Breast epithelium (tissue), 4 donors: Measurements from ENCODE around the gene NDUFB7. TPM values are rescaled to one million over a fixed set of nuclear protein-coding genes. Genes with fewer than 3 reads are reported as not detected.
A peak's percentile ranks its signal among the peaks of the same experiment; 100 is the strongest.
"Not testable (repeated sequence)": the region's sequence is repeated elsewhere in the genome, so short reads cannot be mapped to it uniquely, and the experiment has no call there.

ENCODE experiments used
- DNase-seq, 2 donors: peaks; one replicate each; pipeline ENCODE4 v3.0.0-alpha.2; 2019; ENCODE audit warnings: low spot score in 2 of 2
- H3K27ac ChIP-seq, 2 donors: fragments of 200-600 bp; sonication (generic) in 1 of 2; one replicate each; pipeline ENCODE4 v1.5.1; 2016 to 2019; ENCODE audit warnings: mild to moderate bottlenecking in 1 of 2
- H3K27me3 ChIP-seq, 2 donors: fragments of 200-600 bp; sonication (generic) in 1 of 2; one replicate each; pipeline versions ENCODE4 v1.5.1 to v1.6.0; 2017 to 2019; ENCODE audit warnings: control low read depth in 1 of 2, mild to moderate bottlenecking in 1 of 2
- H3K36me3 ChIP-seq: fragments of 200-600 bp; one replicate; pipeline ENCODE4 v1.5.1; 2019
- H3K4me1 ChIP-seq, 2 donors: fragments of 200-600 bp; sonication (generic); one replicate each; pipeline ENCODE4 v1.5.1; 2016 to 2019; ENCODE audit warnings: control low read depth in 1 of 2
- H3K4me3 ChIP-seq, 3 donors: fragments of 200-600 bp; sonication (generic); 1 replicate in 2 of 3; 2 replicates in 1 of 3; pipeline ENCODE4 v1.5.1; 2016 to 2019; ENCODE audit warnings: mild to moderate bottlenecking in 3 of 3, moderate library complexity in 2 of 3
- H3K9me3 ChIP-seq, 2 donors: fragments of 200-600 bp; sonication (generic) in 1 of 2; one replicate each; pipeline ENCODE4 v1.5.1; 2016 to 2019; ENCODE audit warnings: control low read depth in 1 of 2
- POLR2A ChIP-seq: fragments of 450-650 bp; IDR thresholded peaks from one replicate; pipeline ENCODE4 v1.6.1; 2016; ENCODE audit warnings: antibody characterized with exemption, mild to moderate bottlenecking, moderate library complexity
- POLR2AphosphoS5 ChIP-seq, 3 donors: sonication (generic); formaldehyde crosslinking; IDR thresholded peaks; one replicate each; pipeline ENCODE4 v1.6.1; 2017; ENCODE audit warnings: antibody characterized with exemption in 3 of 3
- intact Hi-C: fragments of 100-400 bp; cut with DNase I; formaldehyde crosslinking; loops from one replicate; pipeline ENCODE4 v1.15.1; 2023; ENCODE audit warnings: low total_unique reads
- total RNA-seq, 3 donors: library from RNA; depleted of rRNA; stranded (reverse); fragments of >200 nt; gene quantifications; one replicate each; pipeline ENCODE4 v1.1.0, GENCODE V29; 2016
- TF ChIP-seq, protein P1 (sequence below), 3 donors: fragments of 450-650 bp; IDR thresholded peaks; one replicate each; pipeline ENCODE4 v1.5.1; 2016 to 2017; ENCODE audit warnings: antibody characterized with exemption in 3 of 3, mild to moderate bottlenecking in 3 of 3, moderate library complexity in 3 of 3

NDUFB7 gene
- 100 to 1,000 TPM; 283 to 388 (median 299) TPM for total RNA-seq

DNA sequence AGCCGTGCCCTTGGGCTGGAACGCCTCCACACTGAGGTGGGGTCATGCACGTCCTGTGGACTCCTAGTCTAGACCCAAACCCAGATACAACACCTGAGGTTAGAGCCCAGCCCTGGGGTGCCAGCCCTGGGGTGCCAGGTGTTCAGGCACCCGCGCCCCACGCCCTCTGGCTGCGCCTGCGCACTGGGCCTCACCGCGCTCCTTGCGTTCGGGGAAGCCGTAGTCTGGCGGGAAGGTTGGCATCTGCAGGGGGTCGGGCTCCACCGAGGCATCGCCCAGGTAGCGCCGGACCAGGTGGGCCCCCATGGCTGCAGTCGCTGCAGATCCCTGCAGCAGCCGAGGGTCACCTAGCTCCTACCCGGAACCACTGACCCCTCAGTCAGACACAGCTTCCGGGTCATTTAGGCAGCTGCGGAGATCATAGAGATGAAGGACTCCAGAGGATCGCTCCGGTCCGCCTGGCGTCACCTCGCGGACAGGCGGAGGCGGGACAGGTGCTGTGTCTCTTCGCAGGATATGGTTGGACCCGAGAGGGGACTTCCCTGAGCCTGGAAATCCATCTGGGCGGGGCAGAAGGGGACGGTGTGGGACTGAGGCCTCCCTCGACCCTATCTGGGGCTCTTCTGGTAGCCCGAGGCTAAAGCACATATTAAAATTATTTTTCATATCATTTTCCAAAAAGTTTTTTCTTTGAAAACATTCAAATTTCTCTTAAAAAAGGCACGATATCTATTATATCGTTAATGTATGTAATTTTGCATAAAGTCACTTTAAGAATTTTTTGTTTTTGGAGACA is at the start of gene NDUFB7:
TSS of gene NDUFB7 (minus strand) at position 372 of the 796 bp plus-strand sequence. CDS start at position 306, 66 bp downstream.
- Histone ChIP-seq H3K27me3 (no peaks in the 10 kb centered on the region), H3K27ac (peak within 1 kb of the TSS; percentile 71 to 79), H3K4me1 (peaks cover 5 to 12% of the 10 kb centered on the region in 2 donors), H3K4me3 (peak within 1 kb of the TSS; percentile 84 to 97 (median 89)), H3K36me3 (no peaks in the 10 kb centered on the region), H3K9me3 (no peaks in the 10 kb centered on the region)
- peak; percentile 87 to 89 for DNase-seq
- TF ChIP-seq, protein P1, sequence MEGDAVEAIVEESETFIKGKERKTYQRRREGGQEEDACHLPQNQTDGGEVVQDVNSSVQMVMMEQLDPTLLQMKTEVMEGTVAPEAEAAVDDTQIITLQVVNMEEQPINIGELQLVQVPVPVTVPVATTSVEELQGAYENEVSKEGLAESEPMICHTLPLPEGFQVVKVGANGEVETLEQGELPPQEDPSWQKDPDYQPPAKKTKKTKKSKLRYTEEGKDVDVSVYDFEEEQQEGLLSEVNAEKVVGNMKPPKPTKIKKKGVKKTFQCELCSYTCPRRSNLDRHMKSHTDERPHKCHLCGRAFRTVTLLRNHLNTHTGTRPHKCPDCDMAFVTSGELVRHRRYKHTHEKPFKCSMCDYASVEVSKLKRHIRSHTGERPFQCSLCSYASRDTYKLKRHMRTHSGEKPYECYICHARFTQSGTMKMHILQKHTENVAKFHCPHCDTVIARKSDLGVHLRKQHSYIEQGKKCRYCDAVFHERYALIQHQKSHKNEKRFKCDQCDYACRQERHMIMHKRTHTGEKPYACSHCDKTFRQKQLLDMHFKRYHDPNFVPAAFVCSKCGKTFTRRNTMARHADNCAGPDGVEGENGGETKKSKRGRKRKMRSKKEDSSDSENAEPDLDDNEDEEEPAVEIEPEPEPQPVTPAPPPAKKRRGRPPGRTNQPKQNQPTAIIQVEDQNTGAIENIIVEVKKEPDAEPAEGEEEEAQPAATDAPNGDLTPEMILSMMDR (IDR thresholded peaks at IDR 0.05) = peak; percentile 55 to 80 (median 66)
- TF ChIP-seq POLR2AphosphoS5 (IDR thresholded peaks at IDR 0.05) = peak; percentile 78 to 87 (median 80)
- no peak for TF ChIP-seq POLR2A
- intact Hi-C loops = loop anchor here (5.0 kb wide), 1 partner anchor 860 kb away; no protein-coding TSS in a partner anchor

DNA sequence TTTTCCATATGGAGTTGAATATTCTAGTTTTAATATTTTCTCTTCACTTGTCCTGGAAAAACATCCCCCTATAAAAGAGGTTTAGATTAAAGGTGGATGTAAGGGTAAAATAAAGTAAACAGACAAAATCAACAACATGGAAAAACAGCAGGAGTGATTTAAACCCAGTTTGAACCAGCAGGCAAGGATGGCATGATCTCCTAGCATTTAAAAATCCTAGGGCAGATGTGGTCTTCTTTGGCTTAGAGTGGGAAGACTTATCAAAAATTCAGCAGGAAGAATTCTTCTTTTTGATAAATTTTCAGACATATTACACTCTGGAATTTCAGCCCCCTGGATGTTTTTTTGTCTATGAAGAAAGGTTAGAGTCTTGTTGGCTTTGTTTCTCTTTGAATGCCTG is 47.5 kb upstream of the NDUFB7 start:
- intact Hi-C loops = no loop called here

DNA sequence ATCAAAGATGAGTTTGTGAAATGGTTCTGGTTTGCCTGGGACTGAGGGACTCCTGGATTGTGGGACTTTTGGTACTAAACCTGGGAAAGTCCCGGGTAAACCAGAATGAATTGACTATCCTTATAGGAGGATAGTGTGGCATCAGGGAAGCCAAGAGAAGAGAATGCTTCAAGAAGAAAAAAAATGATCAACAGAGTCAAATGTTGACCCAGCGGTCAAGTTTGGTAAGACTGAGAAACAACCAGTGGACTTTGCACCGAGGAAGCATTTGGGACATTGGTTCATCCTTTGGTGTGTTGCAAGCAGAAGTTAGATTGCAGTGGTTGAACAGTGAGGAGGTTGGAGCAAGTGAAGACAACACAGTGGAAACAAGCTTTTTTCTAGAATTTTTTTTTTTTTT is 44.5 kb upstream of the NDUFB7 start:
- no peak for DNase-seq
- Histone ChIP-seq H3K27ac (no peak overlapping the region), H3K27me3 (no peaks in the 10 kb centered on the region), H3K9me3 (peaks cover 4 to 14% of the 10 kb centered on the region in 2 donors), H3K36me3 (no peaks in the 10 kb centered on the region), H3K4me3 (no peak overlapping the region), H3K4me1 (no peaks in the 10 kb centered on the region)
- intact Hi-C loops = no loop called here
- TF ChIP-seq POLR2AphosphoS5 (IDR thresholded peaks at IDR 0.05) = no peak
- TF ChIP-seq POLR2A = no peak
- TF ChIP-seq, protein P1 (IDR thresholded peaks at IDR 0.05) = no peak

More for the DNA sequence above, 47.5 kb upstream of the NDUFB7 start:
- Histone ChIP-seq H3K27ac (no peak overlapping the region), H3K36me3 (no peaks in the 10 kb centered on the region), H3K27me3 (no peaks in the 10 kb centered on the region), H3K9me3 (peaks cover 4 to 14% of the 10 kb centered on the region in 2 donors), H3K4me3 (no peak overlapping the region), H3K4me1 (no peaks in the 10 kb centered on the region)
- DNase-seq = no peak
- TF ChIP-seq POLR2AphosphoS5 (IDR thresholded peaks at IDR 0.05) (no peak), POLR2A (no peak)
- TF ChIP-seq, protein P1 (IDR thresholded peaks at IDR 0.05) = no peak

GRCh38 chr19:14615623-14616022 is 43.8 kb upstream of the NDUFB7 start:
- peak in 1 of 2 donors; percentile 6 for DNase-seq
- H3K9me3 ChIP-seq = peaks cover 4 to 14% of the 10 kb centered on the region in 2 donors
- TF ChIP-seq, protein P1 (IDR thresholded peaks at IDR 0.05) = no peak
- TF ChIP-seq POLR2AphosphoS5 (IDR thresholded peaks at IDR 0.05) = no peak
- TF ChIP-seq POLR2A = no peak
- H3K4me1 ChIP-seq = no peaks in the 10 kb centered on the region
- H3K4me3 ChIP-seq = no peak overlapping the region
- H3K27me3 ChIP-seq = no peaks in the 10 kb centered on the region
- intact Hi-C loops = no loop called here
- H3K27ac ChIP-seq = no peak overlapping the region
- H3K36me3 ChIP-seq = no peaks in the 10 kb centered on the region

DNA sequence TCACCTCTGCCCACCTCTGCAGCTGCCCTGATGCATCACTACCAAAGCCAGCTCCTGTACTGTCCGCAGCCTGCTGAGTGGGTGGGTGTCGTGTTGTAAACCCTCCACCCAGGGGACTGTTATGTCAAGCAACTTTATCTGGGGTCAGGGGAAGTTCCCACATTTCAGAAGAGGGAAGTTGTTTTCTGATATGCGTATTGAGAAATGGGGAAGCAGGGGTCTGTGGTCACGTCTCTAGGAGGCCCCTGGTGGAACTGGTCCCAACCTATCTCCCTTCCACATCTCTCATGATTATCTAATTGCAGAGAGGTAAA is 42.2 kb upstream of the NDUFB7 start:
- intact Hi-C loops = no loop called here
- H3K9me3 ChIP-seq = peaks cover 4% of the 10 kb centered on the region in 2 donors
- no peaks in the 10 kb centered on the region for H3K4me1 ChIP-seq
- TF ChIP-seq, protein P1 (IDR thresholded peaks at IDR 0.05) = no peak
- TF ChIP-seq POLR2A (no peak), POLR2AphosphoS5 (IDR thresholded peaks at IDR 0.05) (no peak)
- no peak overlapping the region for H3K27ac ChIP-seq
- no peaks in the 10 kb centered on the region for H3K36me3 ChIP-seq
- no peaks in the 10 kb centered on the region for H3K27me3 ChIP-seq
- no peak for DNase-seq
- H3K4me3 ChIP-seq = no peak overlapping the region

- H3K27me3 ChIP-seq, H3K36me3 ChIP-seq, DNase-seq, H3K4me1 ChIP-seq, H3K9me3 ChIP-seq, H3K27ac ChIP-seq, intact Hi-C loops, H3K4me3 ChIP-seq: not testable (repeated sequence)
Measured at GRCh38 chr19:14613399-14614098, 41.7 kb upstream of the NDUFB7 start.
